ENCODE results near the gene SSNA1. TPM values are rescaled to one million over a fixed set of nuclear protein-coding genes. Genes with fewer than 3 reads are reported as not detected.
A peak's percentile ranks its signal among the peaks of the same experiment; 100 is the strongest.

The SSNA1 gene
- total RNA-seq, 4 donors from 2014 or later: 93.5 to 104 (median 99.8) TPM

GRCh38 chr9:137193771-137194170 is 5.3 kb downstream of the SSNA1 start:
- no peaks in the 10 kb centered on the region for H3K27me3 ChIP-seq
- TF ChIP-seq POLR2A (IDR thresholded peaks at IDR 0.05): no peak
- TF ChIP-seq EP300 (IDR thresholded peaks at IDR 0.05; ENCODE audit: low read depth): no peak
- TF ChIP-seq POLR2AphosphoS5 (IDR thresholded peaks at IDR 0.05): no peak
- no peak for TF ChIP-seq CTCF (IDR thresholded peaks at IDR 0.05)
- WGBS, 2 donors (ENCODE audit: low coverage in 1 of 2): 80 to 87% methylated on average over 3 to 13 of the region's 14 CpGs
- no peak for DNase-seq
- peak overlapping the region; percentile 82 to 90 (median 88) for H3K27ac ChIP-seq
- in situ Hi-C loops (cut with MboI; ENCODE audit: low pct_ligation_motif_present in 1 of 4, low pct_unique_long_range_greater_than_20kb in 1 of 4, low sequenced_read_pairs in 3 of 4) (no loop called here), intact Hi-C loops (cut with DNase I; ENCODE audit: low total_unique reads) (no loop called here)
- H3K36me3 ChIP-seq: no peaks in the 10 kb centered on the region
- no peak overlapping the region for H3K4me3 ChIP-seq
- H3K4me1 ChIP-seq: peaks cover 20 to 70% (median 63%) of the 10 kb centered on the region in 4 donors
- H3K9me3 ChIP-seq: no peaks in the 10 kb centered on the region

GRCh38 chr9:137194388-137194787 is 5.9 kb downstream of the SSNA1 start:
- no peaks in the 10 kb centered on the region for H3K9me3 ChIP-seq
- intact Hi-C loops (cut with DNase I; ENCODE audit: low total_unique reads) (no loop called here), in situ Hi-C loops (cut with MboI; ENCODE audit: low pct_ligation_motif_present in 1 of 4, low pct_unique_long_range_greater_than_20kb in 1 of 4, low sequenced_read_pairs in 3 of 4) (no loop called here)
- no peak for DNase-seq
- peaks cover 22 to 73% (median 65%) of the 10 kb centered on the region in 4 donors for H3K4me1 ChIP-seq
- H3K36me3 ChIP-seq: no peaks in the 10 kb centered on the region
- peak overlapping the region; percentile 82 to 90 (median 88) for H3K27ac ChIP-seq
- H3K4me3 ChIP-seq: peak overlapping the region in 1 of 4 donors; percentile 12
- TF ChIP-seq CTCF (IDR thresholded peaks at IDR 0.05) (no peak), EP300 (IDR thresholded peaks at IDR 0.05; ENCODE audit: low read depth) (no peak), POLR2A (IDR thresholded peaks at IDR 0.05) (no peak), POLR2AphosphoS5 (IDR thresholded peaks at IDR 0.05) (no peak)
- 32% methylated on average over 3 of the region's 16 CpGs; no CpG with 5 or more reads in 1 of the 2 donors for WGBS, 2 donors (ENCODE audit: low coverage in 1 of 2)
- no peaks in the 10 kb centered on the region for H3K27me3 ChIP-seq

GRCh38 chr9:137194909-137195308 is 6.4 kb downstream of the SSNA1 start:
- no peaks in the 10 kb centered on the region for H3K36me3 ChIP-seq
- no peaks in the 10 kb centered on the region for H3K9me3 ChIP-seq
- WGBS, 2 donors (ENCODE audit: low coverage in 1 of 2): 40 to 66% methylated on average over 1 to 10 of the region's 10 CpGs
- TF ChIP-seq POLR2AphosphoS5 (IDR thresholded peaks at IDR 0.05): peak in 1 of 3 donors; percentile 6
- TF ChIP-seq POLR2A (IDR thresholded peaks at IDR 0.05): no peak
- peak overlapping the region; percentile 82 to 90 (median 88) for H3K27ac ChIP-seq
- H3K4me1 ChIP-seq: peaks cover 22 to 73% (median 64%) of the 10 kb centered on the region in 4 donors
- intact Hi-C loops (cut with DNase I; ENCODE audit: low total_unique reads) (no loop called here), in situ Hi-C loops (cut with MboI; ENCODE audit: low pct_ligation_motif_present in 1 of 4, low pct_unique_long_range_greater_than_20kb in 1 of 4, low sequenced_read_pairs in 3 of 4) (no loop called here)
- peak overlapping the region in 2 of 4 donors; percentile 12 to 14 for H3K4me3 ChIP-seq
- H3K27me3 ChIP-seq: no peaks in the 10 kb centered on the region
- peak; percentile 79 for DNase-seq

GRCh38 chr9:137195525-137196220 is 7.2 kb downstream of the SSNA1 start:
- peak; percentile 88 for DNase-seq
- no peaks in the 10 kb centered on the region for H3K27me3 ChIP-seq
- peak overlapping the region; percentile 82 to 90 (median 88) for H3K27ac ChIP-seq
- in situ Hi-C loops (cut with MboI; ENCODE audit: low pct_ligation_motif_present in 1 of 4, low pct_unique_long_range_greater_than_20kb in 1 of 4, low sequenced_read_pairs in 3 of 4): no loop called here
- intact Hi-C loops (cut with DNase I; ENCODE audit: low total_unique reads): no loop called here
- peak overlapping the region in 2 of 4 donors; percentile 73 to 74 for H3K4me3 ChIP-seq
- H3K4me1 ChIP-seq: peaks cover 14 to 65% (median 57%) of the 10 kb centered on the region in 4 donors
- H3K9me3 ChIP-seq: no peaks in the 10 kb centered on the region
- TF ChIP-seq CTCF (IDR thresholded peaks at IDR 0.05) (no peak), EP300 (IDR thresholded peaks at IDR 0.05; ENCODE audit: low read depth) (peak; percentile 43), POLR2AphosphoS5 (IDR thresholded peaks at IDR 0.05) (peak; percentile 67 to 82 (median 74)), POLR2A (IDR thresholded peaks at IDR 0.05) (peak; percentile 68)
- H3K36me3 ChIP-seq: no peaks in the 10 kb centered on the region
- 57% methylated on average over 12 of the region's 21 CpGs; no CpG with 5 or more reads in 1 of the 2 donors for WGBS, 2 donors (ENCODE audit: low coverage in 1 of 2)
